GM20000 (cell line): ENCODE data around the gene ADRB2.

Experiments used
- DNase-seq: peaks from one replicate; pipeline ENCODE4 v3.0.0; 2012; ENCODE audit warnings: low spot score
- CTCF ChIP-seq: IDR thresholded peaks from 2 replicates; pipeline ENCODE4 v1.5.1; 2012; ENCODE audit warnings: mild to moderate bottlenecking, control low read depth; ENCODE audit errors: extremely low read depth, missing control alignments

ADRB2 gene

GRCh38 chr5:148825716-148826052, 727 bp upstream of the ADRB2 start:
- no peak for TF ChIP-seq CTCF
- no peak for DNase-seq

GRCh38 chr5:148826739-148827070, 294 bp downstream of the ADRB2 start:
- no peak for DNase-seq
- no peak for TF ChIP-seq CTCF

- TF ChIP-seq CTCF = no peak
- no peak for DNase-seq
These were observed 1.3 kb downstream of the ADRB2 start for GRCh38 chr5:148827723-148828122.

GRCh38 chr5:148828511-148829247, 2.3 kb downstream of the ADRB2 start:
- DNase-seq = no peak
- TF ChIP-seq CTCF = no peak

GRCh38 chr5:148829248-148829594, 2.8 kb downstream of the ADRB2 start:
- DNase-seq = no peak
- no peak for TF ChIP-seq CTCF

- TF ChIP-seq CTCF = no peak
- no peak for DNase-seq
These were observed 3.3 kb downstream of the ADRB2 start for GRCh38 chr5:148829734-148830133.

- DNase-seq = no peak
- TF ChIP-seq CTCF = no peak
These were observed 3.8 kb downstream of the ADRB2 start for GRCh38 chr5:148830211-148830610.
